A204.1 (cell line): ENCODE data around the gene PRKAG2.

Source experiments
- FAIRE-seq: peaks from 2 replicates; lab custom pipeline; 2012; peaks lifted over from hg19 to GRCh38; lab: Jason Lieb, UNC

Gene PRKAG2

GRCh38 chr7:151611041-151611440 is 265.9 kb downstream of the PRKAG2 start:
- FAIRE-seq = no peak

GRCh38 chr7:151608031-151608551 is 268.8 kb downstream of the PRKAG2 start:
- no peak for FAIRE-seq

- FAIRE-seq = no peak
These were observed 269.4 kb downstream of the PRKAG2 start for GRCh38 chr7:151607464-151607867.

- FAIRE-seq = no peak
These were observed 273.0 kb downstream of the PRKAG2 start for GRCh38 chr7:151603951-151604350.

- no peak for FAIRE-seq
These were observed 275.2 kb downstream of the PRKAG2 start for GRCh38 chr7:151601521-151602305.

GRCh38 chr7:151600331-151600730 is 276.6 kb downstream of the PRKAG2 start:
- FAIRE-seq = no peak

- no peak for FAIRE-seq
These were observed 277.3 kb downstream of the PRKAG2 start for GRCh38 chr7:151599401-151600227.

- FAIRE-seq = no peak
These were observed 279.1 kb downstream of the PRKAG2 start for GRCh38 chr7:151597541-151598444.

- FAIRE-seq = no peak
These were observed 281.1 kb downstream of the PRKAG2 start for GRCh38 chr7:151595702-151596350.

GRCh38 chr7:151592868-151593486 is 283.9 kb downstream of the PRKAG2 start:
- no peak for FAIRE-seq

GRCh38 chr7:151592330-151592729 is 284.6 kb downstream of the PRKAG2 start:
- no peak for FAIRE-seq

- no peak for FAIRE-seq
These were observed 285.0 kb downstream of the PRKAG2 start for GRCh38 chr7:151591866-151592265.

GRCh38 chr7:151590850-151591771 is 285.8 kb downstream of the PRKAG2 start:
- no peak for FAIRE-seq

- FAIRE-seq = no peak
These were observed 286.7 kb downstream of the PRKAG2 start for GRCh38 chr7:151590071-151590849.

- no peak for FAIRE-seq
These were observed 287.9 kb downstream of the PRKAG2 start for GRCh38 chr7:151588982-151589381.

GRCh38 chr7:151586531-151587260 is 290.2 kb downstream of the PRKAG2 start:
- FAIRE-seq = no peak

- FAIRE-seq = no peak
These were observed 291.0 kb downstream of the PRKAG2 start for GRCh38 chr7:151585744-151586393.

- FAIRE-seq = no peak
These were observed 295.2 kb downstream of the PRKAG2 start for GRCh38 chr7:151581741-151582140.
